Activated CD8-positive, alpha-beta T cell treated with anti-CD3 and anti-CD28 coated beads for 36 hours (primary cell): ENCODE data around the gene ST8SIA4. TPM values are rescaled to one million over a fixed set of nuclear protein-coding genes. Genes with fewer than 3 reads are reported as not detected.

Experiments used
- ATAC-seq: fragments of 200-7000 bp; cut with Tn5 transposase; one replicate; pipeline ENCODE4 v1.10.0; 2021; ENCODE audit warnings: mild to moderate bottlenecking, moderate library complexity
- CTCF ChIA-PET: fragments of 350-600 bp; sonication (Branson Sonifier 250); formaldehyde crosslinking; loops from one replicate; lab custom pipeline; 2021; ENCODE audit warnings: antibody characterized with exemption; lab: Charles Lee
- POLR2A ChIA-PET: fragments of 350-600 bp; sonication (Branson Sonifier 250); formaldehyde crosslinking; loops from one replicate; lab custom pipeline; 2021; ENCODE audit warnings: antibody characterized with exemption; lab: Charles Lee
- DNase-seq: peaks from one replicate; pipeline ENCODE4 v3.0.0-alpha.2; 2020
- H3K27ac Mint-ChIP-seq: one replicate; pipeline ENCODE4 v1.8.0; 2021; ENCODE audit warnings: mild to moderate bottlenecking, mixed read lengths
- H3K27me3 Mint-ChIP-seq: one replicate; pipeline ENCODE4 v1.8.0; 2021; ENCODE audit warnings: mixed read lengths
- H3K36me3 Mint-ChIP-seq: one replicate; pipeline ENCODE4 v1.8.0; 2021; ENCODE audit warnings: low read depth, mixed read lengths
- H3K4me1 Mint-ChIP-seq: one replicate; pipeline ENCODE4 v1.8.0; 2021; ENCODE audit warnings: low read depth, mixed read lengths
- H3K4me3 Mint-ChIP-seq: one replicate; pipeline ENCODE4 v1.8.0; 2021; ENCODE audit warnings: mild to moderate bottlenecking, moderate library complexity, mixed read lengths
- H3K9me3 Mint-ChIP-seq: one replicate; pipeline ENCODE4 v1.8.0; 2021; ENCODE audit warnings: mixed read lengths
- CTCF ChIP-seq: fragments of 200-600 bp; IDR thresholded peaks from one replicate; pipeline ENCODE4 v1.8.0; 2022; ENCODE audit warnings: antibody characterized with exemption, mild to moderate bottlenecking
- intact Hi-C: fragments of 100-400 bp; cut with micrococcal nuclease; formaldehyde crosslinking; loops from one replicate; pipeline ENCODE4 v1.10.0; 2022
- total RNA-seq, 2 experiments: library from RNA; stranded (reverse); gene quantifications; one replicate each; pipeline ENCODE4 v1.2.3, GENCODE V29; 2021

ST8SIA4 gene
- total RNA-seq, 2 experiments from 2014 or later: 31.6 to 34.1 TPM

- ChIA-PET CTCF (interaction anchor here (0.8 kb wide), 1 partner anchor 52 kb away, joined by 3 read pairs; no protein-coding TSS in a partner anchor), POLR2A (interaction anchor here (0.6 kb wide), 1 partner anchor 16 kb away, joined by 3 read pairs; no protein-coding TSS in a partner anchor)
- H3K4me1 Mint-ChIP-seq: peaks cover 39% of the 10 kb centered on the region
- intact Hi-C loops: no loop called here
- no peaks in the 10 kb centered on the region for H3K27me3 Mint-ChIP-seq
- peak overlapping the region; percentile 50 for H3K27ac Mint-ChIP-seq
- DNase-seq (no peak), ATAC-seq (peak; percentile 65)
- H3K4me3 Mint-ChIP-seq: no peak overlapping the region
- H3K36me3 Mint-ChIP-seq: peaks cover 13% of the 10 kb centered on the region
- no peaks in the 10 kb centered on the region for H3K9me3 Mint-ChIP-seq
- TF ChIP-seq CTCF: no peak
Measured at GRCh38 chr5:100826133-100826532, 76.9 kb downstream of the ST8SIA4 start.

GRCh38 chr5:100824635-100825034 is 78.4 kb downstream of the ST8SIA4 start:
- CTCF ChIA-PET: no interaction called here
- ATAC-seq (no peak), DNase-seq (no peak)
- H3K9me3 Mint-ChIP-seq: no peaks in the 10 kb centered on the region
- POLR2A ChIA-PET: interaction anchor here (0.6 to 0.7 kb wide), 2 partner anchors 74 to 445 kb away, joined by 3 read pairs; no protein-coding TSS in a partner anchor
- no peak overlapping the region for H3K27ac Mint-ChIP-seq
- peaks cover 51% of the 10 kb centered on the region for H3K4me1 Mint-ChIP-seq
- no peaks in the 10 kb centered on the region for H3K27me3 Mint-ChIP-seq
- peaks cover 24% of the 10 kb centered on the region for H3K36me3 Mint-ChIP-seq
- H3K4me3 Mint-ChIP-seq: no peak overlapping the region
- no peak for TF ChIP-seq CTCF
- intact Hi-C loops: no loop called here

GRCh38 chr5:100823812-100824211 is 79.3 kb downstream of the ST8SIA4 start:
- no peak for TF ChIP-seq CTCF
- ATAC-seq (no peak), DNase-seq (no peak)
- intact Hi-C loops: no loop called here
- H3K27ac Mint-ChIP-seq: no peak overlapping the region
- H3K36me3 Mint-ChIP-seq: peaks cover 24% of the 10 kb centered on the region
- H3K4me3 Mint-ChIP-seq: no peak overlapping the region
- no peaks in the 10 kb centered on the region for H3K27me3 Mint-ChIP-seq
- CTCF ChIA-PET: no interaction called here
- no peaks in the 10 kb centered on the region for H3K9me3 Mint-ChIP-seq
- POLR2A ChIA-PET: no interaction called here
- H3K4me1 Mint-ChIP-seq: peaks cover 48% of the 10 kb centered on the region

DNA sequence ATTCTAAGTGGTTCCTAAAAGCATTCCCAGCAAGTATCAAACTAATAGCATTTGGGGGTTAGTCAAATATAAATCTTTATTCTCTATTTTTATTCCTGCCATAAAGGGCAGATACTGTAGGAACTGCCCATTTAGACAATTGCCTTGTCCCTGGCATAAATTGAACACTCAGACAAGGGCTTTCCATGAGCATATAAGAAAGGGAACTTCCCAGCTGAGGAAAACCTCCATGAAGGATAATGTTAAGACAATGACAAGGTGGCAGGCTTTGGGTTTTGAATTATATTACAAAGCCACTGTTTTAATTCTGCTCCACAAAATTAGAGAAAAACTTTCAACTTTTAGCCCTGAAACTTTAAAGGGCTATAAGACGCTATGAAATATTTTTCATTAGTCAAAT is 81.3 kb downstream of the ST8SIA4 start:
- ATAC-seq: no peak
- no peak for DNase-seq
- intact Hi-C loops: no loop called here
- CTCF ChIA-PET: no interaction called here
- peaks cover 47% of the 10 kb centered on the region for H3K4me1 Mint-ChIP-seq
- no peak overlapping the region for H3K27ac Mint-ChIP-seq
- no peak overlapping the region for H3K4me3 Mint-ChIP-seq
- peaks cover 33% of the 10 kb centered on the region for H3K36me3 Mint-ChIP-seq
- H3K9me3 Mint-ChIP-seq: no peaks in the 10 kb centered on the region
- TF ChIP-seq CTCF: no peak
- POLR2A ChIA-PET: no interaction called here
- H3K27me3 Mint-ChIP-seq: no peaks in the 10 kb centered on the region

DNA sequence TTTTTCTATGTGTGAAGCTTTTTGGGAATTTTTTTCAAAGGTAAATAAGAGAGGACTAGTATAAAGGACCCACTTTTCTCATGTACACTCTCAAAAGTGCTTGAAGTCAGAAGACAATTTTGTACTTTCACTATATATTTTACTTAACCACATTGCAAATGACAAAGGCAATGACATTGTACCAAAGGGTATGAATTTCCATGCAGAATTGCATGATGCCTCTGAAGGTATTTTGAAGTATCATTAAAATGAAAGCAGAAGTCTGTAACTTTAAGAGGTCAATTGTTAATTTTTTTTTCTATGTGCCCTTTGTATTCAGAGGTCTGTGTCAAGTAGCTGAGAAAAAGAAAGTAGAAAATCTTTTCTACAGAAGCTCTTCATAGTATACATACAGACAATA is 84.7 kb downstream of the ST8SIA4 start:
- H3K36me3 Mint-ChIP-seq: peaks cover 30% of the 10 kb centered on the region
- no peaks in the 10 kb centered on the region for H3K27me3 Mint-ChIP-seq
- intact Hi-C loops: no loop called here
- peak; percentile 53 for ATAC-seq
- TF ChIP-seq CTCF: no peak
- no peak for DNase-seq
- no peaks in the 10 kb centered on the region for H3K9me3 Mint-ChIP-seq
- ChIA-PET CTCF (interaction anchor here (0.8 to 1.1 kb wide), 3 partner anchors 10 to 24 kb away, joined by 3 to 7 read pairs (median 4); no protein-coding TSS in a partner anchor), POLR2A (no interaction called here)
- H3K27ac Mint-ChIP-seq: no peak overlapping the region
- no peak overlapping the region for H3K4me3 Mint-ChIP-seq
- peaks cover 46% of the 10 kb centered on the region for H3K4me1 Mint-ChIP-seq
